ENCODE results near the gene FAM47E.
A peak's percentile ranks its signal among the peaks of the same experiment; 100 is the strongest.

DNA sequence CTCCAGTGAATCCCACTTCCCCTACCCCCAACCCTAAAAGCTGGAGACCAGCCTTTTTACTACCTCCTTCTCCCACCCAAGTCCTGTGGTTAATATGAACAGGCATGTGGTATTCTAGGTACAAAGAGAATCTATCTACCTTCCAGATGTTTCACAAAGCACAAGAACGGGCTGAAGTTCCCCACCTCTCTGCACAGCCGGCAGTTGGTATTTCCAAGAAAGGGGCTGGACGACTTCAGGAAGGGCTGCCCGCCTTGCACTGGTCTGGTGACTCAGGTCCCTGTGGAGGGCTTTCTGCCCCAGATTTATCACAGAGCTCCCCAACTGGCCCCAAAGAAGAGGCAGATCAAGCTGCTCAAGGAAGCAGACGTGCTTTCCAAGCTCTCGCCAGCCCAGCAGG, 4.5 kb downstream of the FAM47E start:
- TF ChIP-seq PHF8 (IDR thresholded peaks at IDR 0.05; ENCODE audit: borderline replicate concordance, low read length) = no peak
- no peak for TF ChIP-seq ZNF586 (CRISPR knock-in tag; conservative IDR thresholded peaks at IDR 0.05)
- TF ChIP-seq EP300 (IDR thresholded peaks at IDR 0.05; ENCODE audit: low read length) = peak; percentile 82
- no peak for TF ChIP-seq CEBPG (CRISPR knock-in tag; IDR thresholded peaks at IDR 0.05)
- TF ChIP-seq CEBPG (tag; conservative IDR thresholded peaks at IDR 0.05 in 1 of 2, IDR thresholded peaks at IDR 0.05 in 1 of 2) = no peak
- TF ChIP-seq CEBPB (tag; IDR thresholded peaks at IDR 0.05) = no peak
